GM12878 (cell line): ENCODE results near the gene LPCAT2. TPM values are rescaled to one million over a fixed set of nuclear protein-coding genes. Genes with fewer than 3 reads are reported as not detected.

Experiments used
- ATAC-seq: fragments of 200-7000 bp; cut with Tn5 transposase; 3 replicates; pipeline ENCODE4 v1.9.1; 2020; ENCODE audit warnings: mild to moderate bottlenecking, moderate library complexity
- BruUV-seq: library from RNA; stranded (reverse); fragments of 400-500 nt; replicated peaks from 2 replicates; lab custom pipeline; 2021; lab: Mats Ljungman, UMichigan
- CTCF ChIA-PET: fragments of 300-600 bp; sonication (Branson Sonifier 250); formaldehyde crosslinking; extraction: SDS; loops from one replicate; lab custom pipeline; 2021; ENCODE audit warnings: inconsistent platforms; lab: Yijun Ruan, JAX
- POLR2A ChIA-PET: fragments of 350-600 bp; formaldehyde crosslinking; extraction: SDS; loops from one replicate; lab custom pipeline; 2021; ENCODE audit warnings: inconsistent platforms; lab: Charles Lee
- RAD21 ChIA-PET: fragments of 300-600 bp; sonication (Branson Sonifier 250); formaldehyde crosslinking; loops from one replicate; lab custom pipeline; 2023; ENCODE audit warnings: antibody characterized with exemption; ENCODE audit not compliant: unreplicated experiment; lab: Charles Lee
- SMC1A ChIA-PET: fragments of 300-600 bp; sonication (Branson Sonifier 250); formaldehyde crosslinking; loops from one replicate; lab custom pipeline; 2023; ENCODE audit not compliant: unreplicated experiment, uncharacterized antibody; lab: Charles Lee
- DNase-seq: peaks from one replicate; pipeline ENCODE4 v3.0.0-alpha.2; 2011; ENCODE audit warnings: low read depth, low spot score
- FAIRE-seq: peaks from 3 replicates; lab custom pipeline; 2011; peaks lifted over from hg19 to GRCh38; lab: Jason Lieb, UNC
- H2AFZ ChIP-seq: 2 replicates; pipeline ENCODE4 v1.6.0; 2011; ENCODE audit warnings: low read depth, low read length, control low read depth; ENCODE audit not compliant: control insufficient read depth
- H3K27ac ChIP-seq: 2 replicates; pipeline ENCODE4 v1.5.1; 2011; ENCODE audit warnings: control low read depth; ENCODE audit not compliant: control insufficient read depth, insufficient read depth
- H3K27me3 ChIP-seq, 2 experiments: replicated peaks in 1 of 2; 2 replicates each; pipeline versions ENCODE4 v1.6.0 to v1.6.1; 2011; ENCODE audit warnings: low read length in 1 of 2; ENCODE audit not compliant: control insufficient read depth in 2 of 2, insufficient read depth in 2 of 2
- H3K36me3 ChIP-seq, 2 experiments: 2 replicates each; pipeline ENCODE4 v1.5.1; 2011; ENCODE audit warnings: low read length in 1 of 2; ENCODE audit not compliant: control insufficient read depth in 2 of 2, insufficient read depth in 2 of 2
- H3K4me1 ChIP-seq: 2 replicates; pipeline ENCODE4 v1.6.1; 2011; ENCODE audit warnings: mild to moderate bottlenecking, low read length, moderate library complexity, mixed read lengths; ENCODE audit not compliant: control insufficient read depth, insufficient read depth
- H3K4me2 ChIP-seq: 2 replicates; pipeline ENCODE4 v1.6.0; 2011; ENCODE audit warnings: control low read depth; ENCODE audit not compliant: control insufficient read depth, insufficient read depth
- H3K4me3 ChIP-seq: fragments of 200-600 bp; sonication (generic); 2 replicates; pipeline ENCODE4 v1.5.1; 2016
- H3K79me2 ChIP-seq: 2 replicates; pipeline ENCODE4 v1.6.0; 2011; ENCODE audit warnings: low read length; ENCODE audit not compliant: control insufficient read depth, insufficient read depth
- H3K9ac ChIP-seq: 2 replicates; pipeline ENCODE4 v1.8.0; 2011; ENCODE audit warnings: low read length, control low read depth, mixed read lengths; ENCODE audit not compliant: control insufficient read depth, insufficient read depth
- H3K9me3 ChIP-seq: replicated peaks from 3 replicates; pipeline ENCODE4 v1.5.1; 2011; ENCODE audit warnings: mild to moderate bottlenecking, low read length; ENCODE audit not compliant: control insufficient read depth, insufficient read depth
- H4K20me1 ChIP-seq: 2 replicates; pipeline ENCODE4 v1.6.0; 2011; ENCODE audit not compliant: control insufficient read depth, insufficient read depth
- CBX3 ChIP-seq: fragments of 200-600 bp; sonication (generic); IDR thresholded peaks from 2 replicates; pipeline ENCODE4 v1.6.1; 2016; ENCODE audit warnings: low read depth, borderline replicate concordance
- CUX1 ChIP-seq: IDR thresholded peaks from 2 replicates; pipeline ENCODE4 v1.6.1; 2012; ENCODE audit warnings: improper control_type of control experiment, low read depth, low read length; ENCODE audit not compliant: insufficient replicate concordance
- MEF2A ChIP-seq: IDR thresholded peaks from 2 replicates; pipeline ENCODE4 v1.6.1; 2011; ENCODE audit warnings: low read depth, mild to moderate bottlenecking, low read length, moderate library complexity; ENCODE audit not compliant: insufficient read depth
- MXI1 ChIP-seq: fragments of 150-350 bp; IDR thresholded peaks from 2 replicates; pipeline ENCODE4 v1.6.1; 2011; ENCODE audit warnings: low read depth, mild to moderate bottlenecking, inconsistent platforms, low read length, improper control_type of control experiment
- PBX3 ChIP-seq: IDR thresholded peaks from 2 replicates; pipeline ENCODE4 v1.6.1; 2011; ENCODE audit warnings: mild to moderate bottlenecking, low read depth, low read length, moderate library complexity; ENCODE audit not compliant: insufficient replicate concordance
- POLR2AphosphoS2 ChIP-seq: IDR thresholded peaks from 2 replicates; pipeline ENCODE4 v1.6.1; 2011; ENCODE audit warnings: low read depth, mild to moderate bottlenecking, low read length, improper control_type of control experiment, moderate library complexity
- ZNF217 ChIP-seq: fragments of 450-650 bp; IDR thresholded peaks from 2 replicates; pipeline ENCODE4 v1.6.1; 2017; ENCODE audit warnings: antibody characterized with exemption, mild to moderate bottlenecking
- WGBS: methylation state at CpG from one replicate; pipeline ENCODE4 v1.1.6; 2016; ENCODE audit warnings: low lambda C conversion rate; ENCODE audit not compliant: insufficient replicate concordance, insufficient coverage; ENCODE audit errors: missing lambda C conversion rate; 5-methylcytosine and 5-hydroxymethylcytosine counted together
- in situ Hi-C: fragments of 300-500 bp; cut with MboI; formaldehyde crosslinking; loops from 9 replicates; pipeline ENCODE4 v1.14.3; 2018; ENCODE audit warnings: mixed read lengths
- intact Hi-C: fragments of 100-400 bp; cut with micrococcal nuclease; formaldehyde crosslinking; loops from one replicate; pipeline ENCODE4 v1.14.2; 2022; ENCODE audit not compliant: unreplicated experiment
- polyA plus RNA-seq, 11 experiments: library from polyadenylated mRNA; depleted of rRNA in 4 of 11; unstranded in 6 of 11; stranded (reverse) in 5 of 11; fragments of >200 nt; fragmentation: Nextera tagmentation in 4 of 11; fragmentation: Illumina TruSeq in 1 of 11; extraction: Ambion mirVana in 4 of 11; extraction: Trizol in 1 of 11; gene quantifications; 1 replicate in 1 of 11; 2 replicates in 10 of 11; pipeline versions ENCODE4 v1.2.1 to v1.2.3, GENCODE V29; 2011 to 2016; ENCODE audit warnings: inconsistent platforms in 2 of 11, missing spikeins in 2 of 11, low read depth in 1 of 11
- total RNA-seq, 4 experiments: library from RNA; depleted of rRNA in 3 of 4; stranded (reverse); fragments of >200 nt in 3 of 4; fragmentation: Illumina TruSeq in 1 of 4; extraction: Trizol in 1 of 4; gene quantifications; 2 replicates each; pipeline versions ENCODE4 v1.2.1 to v1.2.3, GENCODE V29; 2013 to 2021
- TF ChIP-seq, protein P1 (sequence below): fragments of 450-650 bp; IDR thresholded peaks from 2 replicates; pipeline ENCODE4 v1.6.1; 2017; ENCODE audit warnings: mild to moderate bottlenecking, moderate library complexity

LPCAT2 gene
- total and polyA plus RNA-seq, 10 of the 15 experiments (the other 5 are each of a cell fraction or from before 2014, with no cell fraction given): 0.01 TPM; not detected in 9

- TF ChIP-seq, protein P1, sequence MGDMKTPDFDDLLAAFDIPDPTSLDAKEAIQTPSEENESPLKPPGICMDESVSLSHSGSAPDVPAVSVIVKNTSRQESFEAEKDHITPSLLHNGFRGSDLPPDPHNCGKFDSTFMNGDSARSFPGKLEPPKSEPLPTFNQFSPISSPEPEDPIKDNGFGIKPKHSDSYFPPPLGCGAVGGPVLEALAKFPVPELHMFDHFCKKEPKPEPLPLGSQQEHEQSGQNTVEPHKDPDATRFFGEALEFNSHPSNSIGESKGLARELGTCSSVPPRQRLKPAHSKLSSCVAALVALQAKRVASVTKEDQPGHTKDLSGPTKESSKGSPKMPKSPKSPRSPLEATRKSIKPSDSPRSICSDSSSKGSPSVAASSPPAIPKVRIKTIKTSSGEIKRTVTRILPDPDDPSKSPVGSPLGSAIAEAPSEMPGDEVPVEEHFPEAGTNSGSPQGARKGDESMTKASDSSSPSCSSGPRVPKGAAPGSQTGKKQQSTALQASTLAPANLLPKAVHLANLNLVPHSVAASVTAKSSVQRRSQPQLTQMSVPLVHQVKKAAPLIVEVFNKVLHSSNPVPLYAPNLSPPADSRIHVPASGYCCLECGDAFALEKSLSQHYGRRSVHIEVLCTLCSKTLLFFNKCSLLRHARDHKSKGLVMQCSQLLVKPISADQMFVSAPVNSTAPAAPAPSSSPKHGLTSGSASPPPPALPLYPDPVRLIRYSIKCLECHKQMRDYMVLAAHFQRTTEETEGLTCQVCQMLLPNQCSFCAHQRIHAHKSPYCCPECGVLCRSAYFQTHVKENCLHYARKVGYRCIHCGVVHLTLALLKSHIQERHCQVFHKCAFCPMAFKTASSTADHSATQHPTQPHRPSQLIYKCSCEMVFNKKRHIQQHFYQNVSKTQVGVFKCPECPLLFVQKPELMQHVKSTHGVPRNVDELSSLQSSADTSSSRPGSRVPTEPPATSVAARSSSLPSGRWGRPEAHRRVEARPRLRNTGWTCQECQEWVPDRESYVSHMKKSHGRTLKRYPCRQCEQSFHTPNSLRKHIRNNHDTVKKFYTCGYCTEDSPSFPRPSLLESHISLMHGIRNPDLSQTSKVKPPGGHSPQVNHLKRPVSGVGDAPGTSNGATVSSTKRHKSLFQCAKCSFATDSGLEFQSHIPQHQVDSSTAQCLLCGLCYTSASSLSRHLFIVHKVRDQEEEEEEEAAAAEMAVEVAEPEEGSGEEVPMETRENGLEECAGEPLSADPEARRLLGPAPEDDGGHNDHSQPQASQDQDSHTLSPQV: no peak
- no peak for TF ChIP-seq CBX3
- TF ChIP-seq, all 136 proteins: peak for 0
Measured at GRCh38 chr16:55496509-55497145, 12.2 kb upstream of the LPCAT2 start (continued).

- DNase-seq (no peak), FAIRE-seq (no peak), ATAC-seq (no peak)
- ChIA-PET POLR2A (no interaction called here), SMC1A (no interaction called here), CTCF (no interaction called here), RAD21 (no interaction called here)
- Histone ChIP-seq H3K36me3 (no peaks in the 10 kb centered on the region), H3K4me2 (no peak overlapping the region), H3K27ac (no peak overlapping the region), H3K4me3 (no peak overlapping the region), H3K9me3 (no peaks in the 10 kb centered on the region), H4K20me1 (no peaks in the 10 kb centered on the region), H3K9ac (no peak overlapping the region), H3K27me3 (no peaks in the 10 kb centered on the region; a peak in 1 of 4 replicates), H2AFZ (no peak overlapping the region), H3K4me1 (no peaks in the 10 kb centered on the region), H3K79me2 (no peaks in the 10 kb centered on the region)
- WGBS: 69% methylated on average over 5 of the region's 5 CpGs
- TF ChIP-seq MXI1 (no peak), PBX3 (no peak), CUX1 (no peak), POLR2AphosphoS2 (no peak), MEF2A (no peak), ZNF217 (no peak)
- BruUV-seq: no TSS peak
- intact Hi-C loops (no loop called here), in situ Hi-C loops (no loop called here)
Measured at GRCh38 chr16:55497558-55497957, 11.3 kb upstream of the LPCAT2 start.
